Chondrocyte (in vitro differentiated cells): ENCODE data around the gene BDH1. TPM values are rescaled to one million over a fixed set of nuclear protein-coding genes. Genes with fewer than 3 reads are reported as not detected.

Experiments
- DNase-seq: peaks from one replicate; pipeline ENCODE4 v3.0.0; 2021; ENCODE audit warnings: mixed read lengths, low spot score
- H3K27ac Mint-ChIP-seq: one replicate; pipeline ENCODE4 v1.8.0; 2021; ENCODE audit warnings: mild to moderate bottlenecking, moderate library complexity, mixed read lengths; ENCODE audit not compliant: unreplicated experiment
- H3K27me3 Mint-ChIP-seq: 2 replicates; pipeline ENCODE4 v1.8.0; 2021; ENCODE audit warnings: low read depth, mixed read lengths
- H3K36me3 Mint-ChIP-seq: 2 replicates; pipeline ENCODE4 v1.8.0; 2021; ENCODE audit warnings: low read depth, mixed read lengths
- H3K4me1 Mint-ChIP-seq: 2 replicates; pipeline ENCODE4 v1.8.0; 2021; ENCODE audit warnings: low read depth, mild to moderate bottlenecking, mixed read lengths
- H3K4me3 Mint-ChIP-seq: one replicate; pipeline ENCODE4 v1.8.0; 2021; ENCODE audit warnings: mild to moderate bottlenecking, moderate library complexity, mixed read lengths; ENCODE audit not compliant: unreplicated experiment
- H3K9me3 Mint-ChIP-seq: 2 replicates; pipeline ENCODE4 v1.8.0; 2021; ENCODE audit warnings: low read depth, mixed read lengths
- total RNA-seq: library from RNA; stranded (reverse); gene quantifications from 3 replicates; pipeline ENCODE4 v1.2.1, GENCODE V29; 2021
- TF ChIP-seq, protein P1 (sequence below): fragments of 200-600 bp; sonication (generic); IDR thresholded peaks from 2 replicates; pipeline ENCODE4 v1.5.0; 2021; ENCODE audit warnings: antibody characterized with exemption, mild to moderate bottlenecking, moderate library complexity

The BDH1 gene
- total RNA-seq, 1 donor from 2014 or later, result 8.4 TPM

DNA sequence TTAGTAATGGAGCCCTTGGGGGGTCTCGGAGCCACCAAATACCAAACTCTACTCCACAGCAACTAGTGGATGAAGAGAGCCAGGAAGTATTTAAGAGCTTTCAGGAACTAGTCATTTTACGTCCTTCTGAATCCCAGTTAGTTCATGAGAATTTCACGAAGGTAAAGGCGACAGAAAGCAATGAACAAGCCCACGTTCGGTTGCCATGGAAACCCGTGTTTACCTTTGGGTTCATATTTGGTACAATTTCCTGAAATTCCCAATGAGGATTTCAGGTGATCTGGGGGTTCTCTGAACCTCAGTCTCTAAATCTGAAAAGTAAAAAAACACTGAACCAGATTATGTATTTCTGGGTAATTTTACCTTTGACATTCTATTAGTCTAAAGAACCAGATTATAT is 93.0 kb downstream of the BDH1 start:
- H3K9me3 Mint-ChIP-seq, result no peaks in the 10 kb centered on the region
- peaks cover 44% of the 10 kb centered on the region for H3K4me1 Mint-ChIP-seq
- peak overlapping the region; percentile 49 for H3K27ac Mint-ChIP-seq
- H3K36me3 Mint-ChIP-seq, result no peaks in the 10 kb centered on the region
- no peaks in the 10 kb centered on the region for H3K27me3 Mint-ChIP-seq
- TF ChIP-seq, protein P1, sequence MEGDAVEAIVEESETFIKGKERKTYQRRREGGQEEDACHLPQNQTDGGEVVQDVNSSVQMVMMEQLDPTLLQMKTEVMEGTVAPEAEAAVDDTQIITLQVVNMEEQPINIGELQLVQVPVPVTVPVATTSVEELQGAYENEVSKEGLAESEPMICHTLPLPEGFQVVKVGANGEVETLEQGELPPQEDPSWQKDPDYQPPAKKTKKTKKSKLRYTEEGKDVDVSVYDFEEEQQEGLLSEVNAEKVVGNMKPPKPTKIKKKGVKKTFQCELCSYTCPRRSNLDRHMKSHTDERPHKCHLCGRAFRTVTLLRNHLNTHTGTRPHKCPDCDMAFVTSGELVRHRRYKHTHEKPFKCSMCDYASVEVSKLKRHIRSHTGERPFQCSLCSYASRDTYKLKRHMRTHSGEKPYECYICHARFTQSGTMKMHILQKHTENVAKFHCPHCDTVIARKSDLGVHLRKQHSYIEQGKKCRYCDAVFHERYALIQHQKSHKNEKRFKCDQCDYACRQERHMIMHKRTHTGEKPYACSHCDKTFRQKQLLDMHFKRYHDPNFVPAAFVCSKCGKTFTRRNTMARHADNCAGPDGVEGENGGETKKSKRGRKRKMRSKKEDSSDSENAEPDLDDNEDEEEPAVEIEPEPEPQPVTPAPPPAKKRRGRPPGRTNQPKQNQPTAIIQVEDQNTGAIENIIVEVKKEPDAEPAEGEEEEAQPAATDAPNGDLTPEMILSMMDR, result no peak
- H3K4me3 Mint-ChIP-seq, result no peak overlapping the region
- no peak for DNase-seq

- no peak overlapping the region for H3K4me3 Mint-ChIP-seq
- peak; percentile 0 for DNase-seq
- H3K36me3 Mint-ChIP-seq, result no peaks in the 10 kb centered on the region
- no peaks in the 10 kb centered on the region for H3K9me3 Mint-ChIP-seq
- no peaks in the 10 kb centered on the region for H3K27me3 Mint-ChIP-seq
- peaks cover 33% of the 10 kb centered on the region for H3K4me1 Mint-ChIP-seq
- TF ChIP-seq, protein P1, result no peak
- no peak overlapping the region for H3K27ac Mint-ChIP-seq
These were observed 95.1 kb downstream of the BDH1 start for GRCh38 chr3:197460639-197461038.

DNA sequence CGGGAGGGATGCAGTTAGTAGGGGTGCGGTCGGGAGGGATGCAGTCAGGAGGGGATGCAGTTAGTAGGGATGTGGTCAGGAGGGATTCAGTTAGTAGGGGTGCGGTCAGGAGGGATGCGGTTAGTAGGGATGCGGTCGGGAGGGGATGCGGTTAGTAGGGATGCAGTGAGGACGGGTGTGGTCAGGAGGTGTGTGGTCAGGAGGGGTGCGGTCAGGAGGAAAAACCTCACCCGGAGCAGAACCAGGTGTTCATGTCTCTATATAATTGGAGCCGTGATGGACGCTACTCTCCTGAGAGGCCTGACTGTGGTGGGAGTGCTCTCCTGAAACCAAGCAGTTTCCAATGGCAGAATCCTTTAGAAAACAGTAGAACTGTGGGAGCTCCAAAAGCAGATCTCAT is 95.8 kb downstream of the BDH1 start:
- no peaks in the 10 kb centered on the region for H3K36me3 Mint-ChIP-seq
- peaks cover 33% of the 10 kb centered on the region for H3K4me1 Mint-ChIP-seq
- DNase-seq, result no peak
- H3K27ac Mint-ChIP-seq, result no peak overlapping the region
- TF ChIP-seq, protein P1, result no peak
- no peaks in the 10 kb centered on the region for H3K9me3 Mint-ChIP-seq
- no peaks in the 10 kb centered on the region for H3K27me3 Mint-ChIP-seq
- no peak overlapping the region for H3K4me3 Mint-ChIP-seq

Other genes with a start within 250 kb of the BDH1 start
- 27.2 to 32.3 TPM (median 31.2 TPM) in 3 replicates for gene RUBCN, start 180.9 kb upstream of the BDH1 start, total RNA-seq
- 73.6 to 83.3 TPM (median 74.2 TPM) in 3 replicates for gene FYTTD1, start 193.9 kb upstream of the BDH1 start, total RNA-seq
- 41.7 to 59.9 TPM (median 49.8 TPM) in 3 replicates for gene LRCH3, start 235.3 kb upstream of the BDH1 start, total RNA-seq